Endothelial cell of umbilical vein (primary cell): ENCODE measurements around the gene NME4. TPM values are rescaled to one million over a fixed set of nuclear protein-coding genes. Genes with fewer than 3 reads are reported as not detected.
A peak's percentile ranks its signal among the peaks of the same experiment; 100 is the strongest.

Experiments
- BruUV-seq: library from RNA; stranded (reverse); fragments of 400-500 nt; replicated peaks from 2 replicates; lab custom pipeline; 2021; lab: Mats Ljungman, UMichigan
- CTCF ChIA-PET: fragments of 300-600, 350-600 bp; sonication (Branson Sonifier 250); formaldehyde crosslinking; loops from one replicate; lab custom pipeline; 2021; ENCODE audit warnings: antibody characterized with exemption, inconsistent platforms; lab: Charles Lee
- POLR2A ChIA-PET: fragments of 300-600, 350-600 bp; sonication (Branson Sonifier 250); formaldehyde crosslinking; loops from one replicate; lab custom pipeline; 2021; ENCODE audit warnings: antibody characterized with exemption, inconsistent platforms; lab: Charles Lee
- DNase-seq: peaks from one replicate; pipeline ENCODE4 v3.0.0-alpha.2; 2011; ENCODE audit warnings: low read depth, low spot score
- FAIRE-seq: peaks from 2 replicates; lab custom pipeline; 2011; peaks lifted over from hg19 to GRCh38; lab: Jason Lieb, UNC
- H2AFZ ChIP-seq: 2 replicates; pipeline ENCODE4 v1.6.0; 2012; ENCODE audit warnings: low read depth, low read length, control low read depth, inconsistent platforms
- H3K27ac ChIP-seq: 2 replicates; pipeline ENCODE4 v1.5.1; 2011; ENCODE audit warnings: low read depth, mild to moderate bottlenecking, control low read depth, low read length, moderate library complexity; ENCODE audit not compliant: insufficient read depth
- H3K27me3 ChIP-seq, 2 experiments: 2 replicates each; pipeline versions ENCODE4 v1.6.0 to v1.6.1; 2011; ENCODE audit warnings: low read length in 2 of 2, mixed read lengths in 1 of 2; ENCODE audit not compliant: control insufficient read depth in 2 of 2, insufficient read depth in 2 of 2
- H3K36me3 ChIP-seq, 2 experiments: 2 replicates in 1 of 2; 3 replicates in 1 of 2; pipeline ENCODE4 v1.5.1; 2011; ENCODE audit warnings: low read length in 2 of 2, mild to moderate bottlenecking in 1 of 2, moderate library complexity in 1 of 2; ENCODE audit not compliant: control insufficient read depth in 2 of 2, insufficient read depth in 2 of 2; ENCODE audit errors: extremely low read depth in 1 of 2
- H3K4me1 ChIP-seq: 3 replicates; pipeline ENCODE4 v1.5.1; 2011; ENCODE audit warnings: mild to moderate bottlenecking, low read length; ENCODE audit not compliant: control insufficient read depth, insufficient read depth; ENCODE audit errors: extremely low read depth
- H3K4me2 ChIP-seq: 2 replicates; pipeline ENCODE4 v1.6.1; 2011; ENCODE audit warnings: low read length, control low read depth, mixed read lengths; ENCODE audit not compliant: insufficient read depth
- H3K4me3 ChIP-seq, 3 experiments: fragments of 200-600 bp in 1 of 3; sonication (generic), shearing (Covaris generic) in 1 of 3; replicated peaks in 1 of 3; 2 replicates each; pipeline ENCODE4 v1.5.1; 2011 to 2016; ENCODE audit warnings: control low read depth in 3 of 3, low read length in 3 of 3, mild to moderate bottlenecking in 2 of 3, inconsistent platforms in 1 of 3, low read depth in 1 of 3, moderate library complexity in 1 of 3; ENCODE audit not compliant: insufficient read depth in 1 of 3
- H3K79me2 ChIP-seq: 2 replicates; pipeline ENCODE4 v1.6.0; 2012; ENCODE audit warnings: low read length, inconsistent platforms; ENCODE audit not compliant: control insufficient read depth, insufficient read depth
- H3K9ac ChIP-seq: replicated peaks from 2 replicates; pipeline ENCODE3; 2011; ENCODE audit warnings: low read length, control low read depth; ENCODE audit not compliant: insufficient read depth; ENCODE audit errors: extremely low read depth
- H3K9me1 ChIP-seq: replicated peaks from 3 replicates; pipeline ENCODE4 v1.6.0; 2011; ENCODE audit warnings: mild to moderate bottlenecking, low read length; ENCODE audit not compliant: control insufficient read depth, insufficient read depth; ENCODE audit errors: extremely low read depth
- H3K9me3 ChIP-seq: replicated peaks from 2 replicates; pipeline ENCODE4 v1.5.1; 2012; ENCODE audit warnings: low read length, inconsistent platforms; ENCODE audit not compliant: control insufficient read depth, insufficient read depth
- H4K20me1 ChIP-seq: replicated peaks from 2 replicates; pipeline ENCODE3; 2011; ENCODE audit warnings: mild to moderate bottlenecking, low read length; ENCODE audit not compliant: control insufficient read depth, insufficient read depth; ENCODE audit errors: extremely low read depth
- EZH2 ChIP-seq: IDR thresholded peaks from 2 replicates; pipeline ENCODE4 v1.6.1; 2012; ENCODE audit warnings: borderline replicate concordance, low read depth, mild to moderate bottlenecking, moderate library complexity, low read length, inconsistent platforms; ENCODE audit not compliant: severe bottlenecking
- GATA2 ChIP-seq: IDR thresholded peaks from 2 replicates; pipeline ENCODE4 v1.7.0; 2011; ENCODE audit warnings: low read depth, mild to moderate bottlenecking, moderate library complexity, mixed read lengths, low read length; ENCODE audit not compliant: insufficient read length, insufficient read depth
- MYC ChIP-seq: IDR thresholded peaks from one replicate; pipeline ENCODE4 v1.6.1; 2011; ENCODE audit warnings: mild to moderate bottlenecking, low read depth, low read length
- POLR2A ChIP-seq: IDR thresholded peaks from 2 replicates; pipeline ENCODE4 v1.6.1; 2012; ENCODE audit warnings: low read depth, mild to moderate bottlenecking, control low read depth, low read length
- POLR2AphosphoS5 ChIP-seq: IDR thresholded peaks from 2 replicates; pipeline ENCODE4 v1.6.1; 2012; ENCODE audit warnings: low read depth, mild to moderate bottlenecking, control low read depth, low read length, moderate library complexity; ENCODE audit not compliant: insufficient read depth
- dilution Hi-C: fragments of 300-500 bp; cut with MboI; formaldehyde crosslinking; loops from one replicate; pipeline ENCODE4 v1.15.0; 2019; ENCODE audit warnings: low sequenced_read_pairs; ENCODE audit not compliant: extremely low pct_ligation_motif_present
- intact Hi-C: fragments of 100-400 bp; cut with micrococcal nuclease; formaldehyde crosslinking; loops from one replicate; pipeline ENCODE4 v1.10.0; 2022
- polyA plus RNA-seq, 4 experiments: library from polyadenylated mRNA; depleted of rRNA in 3 of 4; stranded (reverse) in 3 of 4; unstranded in 1 of 4; fragments of >200 nt; gene quantifications; 2 replicates each; pipeline versions ENCODE4 v1.2.1 to v1.2.3, GENCODE V29; 2011 to 2012; ENCODE audit warnings: missing spikeins in 1 of 4
- total RNA-seq: library from RNA; stranded (reverse); gene quantifications from 2 replicates; pipeline ENCODE4 v1.2.3, GENCODE V29; 2021
- TF ChIP-seq, protein P1 (sequence below), 2 donors: IDR thresholded peaks; 1 replicate in 1 of 2; 2 replicates in 1 of 2; pipeline ENCODE4 v1.5.1; 2011; ENCODE audit warnings: low read length in 2 of 2, mild to moderate bottlenecking in 2 of 2, moderate library complexity in 2 of 2, control low read depth in 1 of 2, inconsistent platforms in 1 of 2, low read depth in 1 of 2; ENCODE audit not compliant: insufficient read depth in 1 of 2; ENCODE audit errors: extremely low read depth in 1 of 2
- TF ChIP-seq, protein P2 (sequence below): IDR thresholded peaks from 2 replicates; pipeline ENCODE4 v1.6.1; 2011; ENCODE audit not compliant: insufficient read depth, insufficient read length

Gene NME4
- total and polyA plus RNA-seq, 2 donors (not counting 3 experiments of a cell fraction or from before 2014, with no cell fraction given), result 170 to 264 TPM

DNA sequence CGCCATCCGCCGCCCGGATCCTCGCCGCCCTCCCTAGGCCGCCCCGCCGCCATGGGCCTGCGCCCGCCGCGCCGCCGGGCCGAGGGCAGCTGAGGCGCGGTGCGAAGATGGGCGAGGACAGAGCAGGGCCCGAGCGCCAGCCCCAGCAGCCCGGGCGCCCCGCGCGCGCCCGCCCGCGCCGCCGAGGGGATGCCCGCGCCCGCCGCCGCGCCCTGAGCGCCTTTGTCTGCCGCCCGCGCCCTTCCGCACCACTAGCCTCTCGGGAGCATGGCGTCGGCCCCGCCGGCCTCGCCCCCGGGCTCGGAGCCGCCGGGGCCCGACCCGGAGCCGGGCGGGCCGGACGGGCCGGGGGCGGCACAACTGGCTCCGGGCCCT, 28.7 kb downstream of the NME4 start:
- no peak for TF ChIP-seq EZH2
- no peak for TF ChIP-seq MYC
- TF ChIP-seq POLR2A, result no peak
- no peak for TF ChIP-seq GATA2
- Histone ChIP-seq H3K4me2 (no peak overlapping the region), H3K79me2 (peaks cover 43% of the 10 kb centered on the region), H3K9me1 (no peaks in the 10 kb centered on the region), H3K4me1 (peaks cover 27% of the 10 kb centered on the region), H3K36me3 (no peaks in the 10 kb centered on the region), H3K27me3 (no peaks in the 10 kb centered on the region), H3K9ac (peak overlapping the region; percentile 71), H3K4me3 (peak overlapping the region; percentile 3 to 81 (median 77)), H3K27ac (peak overlapping the region; percentile 94), H3K9me3 (no peaks in the 10 kb centered on the region), H2AFZ (peak overlapping the region; percentile 21), H4K20me1 (peaks cover 6% of the 10 kb centered on the region)
- ChIA-PET CTCF (interaction anchor here (1.1 to 3.6 kb wide), 3 partner anchors 32 to 151 kb away, joined by 3 to 19 read pairs (median 7); no protein-coding TSS in a partner anchor), POLR2A (no interaction called here)
- intact Hi-C loops, result loop anchor here (1.0 to 5.0 kb wide), 3 partner anchors 52 to 102 kb away; partner anchors contain the start of gene CAPN15
- dilution Hi-C loops, result no loop called here
- FAIRE-seq (no peak), DNase-seq (no peak)
- no TSS peak for BruUV-seq

DNA sequence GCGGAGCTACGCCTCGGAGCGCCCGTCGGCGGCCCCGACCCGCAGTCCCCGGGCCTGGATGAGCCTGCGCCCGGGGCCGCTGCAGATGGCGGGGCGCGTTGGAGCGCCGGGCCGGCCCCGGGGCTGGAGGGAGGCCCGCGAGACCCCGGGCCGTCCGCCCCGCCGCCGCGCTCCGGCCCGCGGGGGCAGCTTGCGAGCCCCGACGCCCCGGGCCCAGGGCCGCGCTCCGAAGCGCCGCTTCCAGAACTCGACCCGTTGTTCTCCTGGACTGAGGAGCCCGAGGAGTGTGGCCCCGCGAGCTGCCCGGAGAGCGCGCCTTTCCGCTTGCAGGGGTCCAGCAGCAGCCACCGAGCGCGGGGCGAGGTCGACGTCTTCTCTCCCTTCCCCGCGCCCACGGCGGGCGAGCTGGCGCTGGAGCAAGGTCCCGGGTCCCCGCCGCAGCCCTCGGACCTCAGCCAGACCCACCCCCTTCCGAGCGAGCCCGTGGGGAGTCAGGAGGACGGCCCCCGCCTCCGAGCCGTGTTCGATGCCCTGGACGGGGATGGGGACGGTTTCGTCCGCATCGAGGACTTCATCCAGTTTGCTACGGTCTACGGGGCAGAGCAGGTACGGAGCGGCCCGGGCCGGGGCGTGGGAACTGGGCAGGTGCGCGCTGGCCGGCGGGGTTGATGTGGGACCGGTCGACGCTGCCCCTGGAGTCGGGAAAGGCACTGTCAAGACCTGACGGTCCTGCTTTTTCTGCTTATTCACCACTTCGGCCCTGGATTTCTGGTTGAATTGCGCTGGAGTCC, 29.3 kb downstream of the NME4 start:
- H3K9me3 ChIP-seq, result no peaks in the 10 kb centered on the region
- CTCF ChIA-PET, result interaction anchor here (1.1 to 3.6 kb wide), 3 partner anchors 61 to 151 kb away, joined by 3 to 19 read pairs (median 5); no protein-coding TSS in a partner anchor
- peak overlapping the region; percentile 40 to 81 (median 77) for H3K4me3 ChIP-seq
- dilution Hi-C loops, result no loop called here
- no TSS peak for BruUV-seq
- H3K79me2 ChIP-seq, result peaks cover 49% of the 10 kb centered on the region
- TF ChIP-seq MYC (no peak), POLR2AphosphoS5 (no peak), GATA2 (no peak)
- TF ChIP-seq, protein P1, sequence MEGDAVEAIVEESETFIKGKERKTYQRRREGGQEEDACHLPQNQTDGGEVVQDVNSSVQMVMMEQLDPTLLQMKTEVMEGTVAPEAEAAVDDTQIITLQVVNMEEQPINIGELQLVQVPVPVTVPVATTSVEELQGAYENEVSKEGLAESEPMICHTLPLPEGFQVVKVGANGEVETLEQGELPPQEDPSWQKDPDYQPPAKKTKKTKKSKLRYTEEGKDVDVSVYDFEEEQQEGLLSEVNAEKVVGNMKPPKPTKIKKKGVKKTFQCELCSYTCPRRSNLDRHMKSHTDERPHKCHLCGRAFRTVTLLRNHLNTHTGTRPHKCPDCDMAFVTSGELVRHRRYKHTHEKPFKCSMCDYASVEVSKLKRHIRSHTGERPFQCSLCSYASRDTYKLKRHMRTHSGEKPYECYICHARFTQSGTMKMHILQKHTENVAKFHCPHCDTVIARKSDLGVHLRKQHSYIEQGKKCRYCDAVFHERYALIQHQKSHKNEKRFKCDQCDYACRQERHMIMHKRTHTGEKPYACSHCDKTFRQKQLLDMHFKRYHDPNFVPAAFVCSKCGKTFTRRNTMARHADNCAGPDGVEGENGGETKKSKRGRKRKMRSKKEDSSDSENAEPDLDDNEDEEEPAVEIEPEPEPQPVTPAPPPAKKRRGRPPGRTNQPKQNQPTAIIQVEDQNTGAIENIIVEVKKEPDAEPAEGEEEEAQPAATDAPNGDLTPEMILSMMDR (IDR thresholded peaks at IDR 0.05; ENCODE audit: extremely low read depth in 1 of 2, insufficient read depth in 1 of 2, low read depth in 1 of 2, low read length in 2 of 2), result no peak
- TF ChIP-seq, protein P2, sequence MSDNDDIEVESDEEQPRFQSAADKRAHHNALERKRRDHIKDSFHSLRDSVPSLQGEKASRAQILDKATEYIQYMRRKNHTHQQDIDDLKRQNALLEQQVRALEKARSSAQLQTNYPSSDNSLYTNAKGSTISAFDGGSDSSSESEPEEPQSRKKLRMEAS, result no peak
- H3K4me1 ChIP-seq, result peaks cover 27% of the 10 kb centered on the region
- peak overlapping the region; percentile 96 for H3K4me2 ChIP-seq
- peak overlapping the region; percentile 50 for H3K9ac ChIP-seq
- H4K20me1 ChIP-seq, result peaks cover 6% of the 10 kb centered on the region
- H3K36me3 ChIP-seq, result no peaks in the 10 kb centered on the region
- H3K9me1 ChIP-seq, result no peaks in the 10 kb centered on the region
- H3K27me3 ChIP-seq, result no peaks in the 10 kb centered on the region
- intact Hi-C loops, result loop anchor here (5.0 kb wide), 2 partner anchors 51 to 71 kb away; no protein-coding TSS in a partner anchor
- no peak overlapping the region for H2AFZ ChIP-seq
- FAIRE-seq (no peak), DNase-seq (peak; percentile 16)
- POLR2A ChIA-PET, result no interaction called here
- peak overlapping the region; percentile 94 for H3K27ac ChIP-seq
